ENCODE data around the gene RNF2. TPM values are rescaled to one million over a fixed set of nuclear protein-coding genes. Genes with fewer than 3 reads are reported as not detected.
A peak's percentile ranks its signal among the peaks of the same experiment; 100 is the strongest.

Gene RNF2
- total RNA-seq, 1 experiment from 2014 or later: 39.1 TPM

DNA sequence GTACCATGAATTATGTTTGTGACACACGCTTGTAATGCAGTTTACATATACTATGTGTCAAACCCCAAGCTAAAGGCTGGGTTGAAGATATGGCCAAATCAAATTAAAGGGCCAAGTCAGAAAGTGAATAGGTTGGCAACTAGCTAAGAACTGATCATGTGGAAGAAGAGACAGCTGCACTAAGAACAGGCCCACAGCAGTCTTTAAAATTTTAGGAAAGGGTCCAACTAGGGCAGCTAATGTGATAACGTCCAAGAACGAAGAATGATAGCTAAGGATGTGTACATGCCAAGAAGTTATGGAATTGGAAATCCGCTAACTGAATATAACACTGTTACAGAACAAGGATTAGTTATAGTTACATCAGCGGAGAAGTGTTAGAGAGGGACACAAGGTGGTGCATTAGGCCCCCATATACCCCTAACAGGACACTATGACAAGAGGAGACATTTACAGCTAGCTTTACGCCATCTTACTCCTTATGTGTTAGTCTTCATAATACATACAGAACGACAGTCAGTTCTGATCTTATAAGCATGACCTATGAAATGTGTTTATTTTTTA, 6.5 kb upstream of the RNF2 start (continued):
- TF ChIP-seq ZBTB33 (IDR thresholded peaks at IDR 0.05; ENCODE audit: extremely low read depth, insufficient replicate concordance, low read length) (no peak), YY1 (IDR thresholded peaks at IDR 0.05; ENCODE audit: extremely low read depth, insufficient replicate concordance, low read depth, low read length) (no peak), POLR2AphosphoS5 (IDR thresholded peaks at IDR 0.05; ENCODE audit: low read depth, low read length) (no peak), EGR1 (IDR thresholded peaks at IDR 0.05; ENCODE audit: low read depth) (no peak), POLR2A (IDR thresholded peaks at IDR 0.05; ENCODE audit: borderline replicate concordance, extremely low read depth, insufficient read depth, insufficient read length) (no peak)

- ChIA-PET CTCF (no interaction called here), POLR2A (no interaction called here), RAD21 (ENCODE audit: low non-redundant PET in 1 of 2, low total read pairs in 2 of 2, uncharacterized antibody in 2 of 2, unreplicated experiment in 2 of 2) (no interaction called here)
- Histone ChIP-seq H3K27me3 (ENCODE audit: insufficient read depth, low read length) (no peaks in the 10 kb centered on the region), H3K36me3 (ENCODE audit: control insufficient read depth in 1 of 2, insufficient read depth in 2 of 2, low read length in 2 of 2) (no peaks in the 10 kb centered on the region), H3K4me3 (replicated peaks in 1 of 2; ENCODE audit: low read depth in 1 of 2, low read length in 2 of 2) (no peak overlapping the region), H4K20me1 (ENCODE audit: insufficient read depth) (no peaks in the 10 kb centered on the region), H3K4me2 (ENCODE audit: low read length) (no peak overlapping the region), H3K9me2 (ENCODE audit: insufficient read depth) (no peaks in the 10 kb centered on the region), H3K9me3 (ENCODE audit: control insufficient read depth in 1 of 2, insufficient read depth in 1 of 2, low read depth in 1 of 2, low read length in 2 of 2) (no peaks in the 10 kb centered on the region), H3K4me1 (ENCODE audit: control insufficient read depth in 1 of 2, insufficient read depth in 2 of 2, low read length in 2 of 2) (peaks cover 0 to 3% of the 10 kb centered on the region in 2 experiments; a peak in 2 of 4 replicates), H2AFZ (ENCODE audit: low read depth, low read length, poor library complexity, severe bottlenecking) (peak overlapping the region; percentile 57), H3K79me2 (ENCODE audit: insufficient read depth, low read length) (no peaks in the 10 kb centered on the region), H3K27ac (ENCODE audit: low read depth, low read length) (no peak overlapping the region), H3K9ac (ENCODE audit: low read length) (no peak overlapping the region)
- ATAC-seq (no peak), DNase-seq (ENCODE audit: low read depth, low spot score) (no peak)
- TF ChIP-seq ELF1 (IDR thresholded peaks at IDR 0.05; ENCODE audit: borderline replicate concordance, low read depth) (no peak), EZH2 (IDR thresholded peaks at IDR 0.05) (no peak)
- BruUV-seq (replicated peaks): no TSS peak
- intact Hi-C loops (cut with micrococcal nuclease): no loop called here
These were observed 5.5 kb upstream of the RNF2 start for GRCh38 chr1:185039726-185040407.

All from HCT116 (cell line).